Measurements from ENCODE around the gene CARD14.

Gene CARD14

DNA sequence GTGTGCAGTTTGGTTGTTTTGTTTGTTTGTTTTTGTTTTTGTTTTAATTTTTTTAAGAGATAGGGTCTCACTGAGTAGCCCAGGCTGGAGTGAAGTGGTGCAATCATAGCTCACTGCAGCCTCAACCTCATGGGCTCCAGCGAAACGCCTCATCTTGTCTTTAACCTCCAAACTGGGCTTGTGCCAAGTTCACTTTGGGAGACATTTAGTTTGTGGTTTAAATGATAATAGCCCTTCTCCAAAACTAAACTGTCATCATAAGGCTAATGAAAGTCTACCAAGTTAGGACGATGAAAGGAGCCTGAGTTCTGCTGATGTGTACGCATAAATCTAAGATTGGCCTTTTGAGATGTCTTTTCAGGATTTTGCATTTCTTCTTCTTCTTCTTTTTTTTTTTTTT lies 6.5 kb upstream of the CARD14 start:
- DNase-seq (ENCODE audit: low read depth), result no peak
- H3K4me3 ChIP-seq (ENCODE audit: low read depth, low read length), result no peak overlapping the region
- TF ChIP-seq, protein P1, sequence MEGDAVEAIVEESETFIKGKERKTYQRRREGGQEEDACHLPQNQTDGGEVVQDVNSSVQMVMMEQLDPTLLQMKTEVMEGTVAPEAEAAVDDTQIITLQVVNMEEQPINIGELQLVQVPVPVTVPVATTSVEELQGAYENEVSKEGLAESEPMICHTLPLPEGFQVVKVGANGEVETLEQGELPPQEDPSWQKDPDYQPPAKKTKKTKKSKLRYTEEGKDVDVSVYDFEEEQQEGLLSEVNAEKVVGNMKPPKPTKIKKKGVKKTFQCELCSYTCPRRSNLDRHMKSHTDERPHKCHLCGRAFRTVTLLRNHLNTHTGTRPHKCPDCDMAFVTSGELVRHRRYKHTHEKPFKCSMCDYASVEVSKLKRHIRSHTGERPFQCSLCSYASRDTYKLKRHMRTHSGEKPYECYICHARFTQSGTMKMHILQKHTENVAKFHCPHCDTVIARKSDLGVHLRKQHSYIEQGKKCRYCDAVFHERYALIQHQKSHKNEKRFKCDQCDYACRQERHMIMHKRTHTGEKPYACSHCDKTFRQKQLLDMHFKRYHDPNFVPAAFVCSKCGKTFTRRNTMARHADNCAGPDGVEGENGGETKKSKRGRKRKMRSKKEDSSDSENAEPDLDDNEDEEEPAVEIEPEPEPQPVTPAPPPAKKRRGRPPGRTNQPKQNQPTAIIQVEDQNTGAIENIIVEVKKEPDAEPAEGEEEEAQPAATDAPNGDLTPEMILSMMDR (IDR thresholded peaks at IDR 0.05; ENCODE audit: low read depth, low read length, missing control alignments), result no peak

DNA sequence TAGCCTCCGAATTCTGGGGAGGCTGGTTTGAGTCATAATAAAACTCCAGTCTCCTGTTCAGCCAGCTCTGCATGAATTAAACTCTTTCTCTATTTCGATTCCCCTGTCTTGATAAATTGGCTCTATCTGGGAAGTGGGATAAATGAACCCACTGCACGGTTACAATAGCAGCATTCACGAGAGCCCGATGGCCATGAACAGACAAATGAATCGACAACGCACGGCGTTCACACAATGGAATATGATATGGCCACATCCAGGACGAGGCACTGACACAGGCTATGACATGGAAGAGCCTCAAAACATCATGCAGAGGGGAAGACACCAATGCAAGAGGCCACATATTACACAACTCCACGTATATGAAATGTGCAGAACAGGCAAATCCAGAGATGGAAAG lies 5.6 kb upstream of the CARD14 start:
- no peak overlapping the region for H3K4me3 ChIP-seq (ENCODE audit: low read depth, low read length)
- TF ChIP-seq, protein P1 (IDR thresholded peaks at IDR 0.05; ENCODE audit: low read depth, low read length, missing control alignments), result no peak
- no peak for DNase-seq (ENCODE audit: low read depth)

DNA sequence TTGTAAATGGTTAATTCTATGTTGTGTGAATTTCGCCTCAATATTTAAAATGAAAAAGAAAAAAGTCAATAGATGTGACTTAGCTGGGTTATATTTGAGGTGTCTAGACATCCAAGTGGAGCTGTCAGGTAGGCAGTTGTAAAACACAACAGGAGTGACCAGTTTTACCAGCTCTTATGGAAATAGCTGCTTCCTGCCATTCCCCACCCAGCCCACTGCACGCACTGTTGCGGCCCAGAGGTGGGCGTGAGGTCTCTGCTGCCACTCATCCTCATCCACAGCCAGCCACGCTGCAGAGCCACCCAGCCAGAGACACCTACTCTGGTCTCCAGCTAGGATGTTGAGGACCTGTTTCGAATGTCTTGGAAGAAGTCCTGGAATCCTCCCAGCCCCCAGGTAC lies 3.4 kb upstream of the CARD14 start:
- DNase-seq (ENCODE audit: low read depth), result no peak
- no peak overlapping the region for H3K4me3 ChIP-seq (ENCODE audit: low read depth, low read length)
- TF ChIP-seq, protein P1 (IDR thresholded peaks at IDR 0.05; ENCODE audit: low read depth, low read length, missing control alignments), result no peak

DNA sequence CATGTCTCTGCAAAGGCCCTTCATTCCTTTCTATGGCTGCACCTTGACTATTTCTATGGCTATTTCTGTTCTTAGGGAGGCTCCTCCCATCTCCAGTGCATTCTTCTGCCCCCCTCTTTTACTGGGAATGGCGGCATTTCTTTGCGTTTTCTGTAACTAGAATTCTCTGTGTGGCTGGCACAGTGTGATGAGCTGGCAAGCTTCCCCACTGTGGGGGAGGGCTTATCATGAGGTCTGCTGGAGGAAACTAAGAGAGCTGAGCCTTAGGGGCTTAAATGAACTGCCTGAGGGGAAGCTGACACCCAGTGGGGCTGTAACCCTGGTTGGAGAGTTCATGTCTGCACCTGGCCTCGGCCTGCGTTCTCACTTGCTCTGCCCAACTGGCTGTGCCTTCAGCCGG lies 1.5 kb upstream of the CARD14 start:
- TF ChIP-seq, protein P1 (IDR thresholded peaks at IDR 0.05; ENCODE audit: low read depth, low read length, missing control alignments), result no peak
- DNase-seq (ENCODE audit: low read depth), result no peak
- H3K4me3 ChIP-seq (ENCODE audit: low read depth, low read length), result no peak overlapping the region

DNA sequence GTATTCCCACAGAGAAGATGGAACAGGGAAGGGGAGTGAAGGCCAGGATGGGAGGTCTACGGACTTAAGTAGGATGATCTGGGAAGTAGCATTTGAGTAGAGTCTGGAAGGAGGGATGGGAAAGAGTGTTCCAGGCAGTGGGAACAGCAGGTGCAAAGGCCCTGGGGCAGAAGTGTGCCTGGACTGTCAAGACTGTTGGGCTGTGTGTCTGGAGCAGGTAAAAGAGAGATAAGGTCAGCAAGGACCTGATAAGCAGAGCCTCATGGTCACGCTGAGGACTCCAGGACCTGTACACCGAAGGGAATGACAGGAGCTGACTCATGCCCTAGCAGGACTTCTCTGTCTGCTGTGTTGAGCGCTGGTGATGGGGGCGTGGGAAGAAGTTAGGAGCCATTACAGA lies 723 bp upstream of the CARD14 start:
- TF ChIP-seq, protein P1 (IDR thresholded peaks at IDR 0.05; ENCODE audit: low read depth, low read length, missing control alignments), result no peak
- H3K4me3 ChIP-seq (ENCODE audit: low read depth, low read length), result no peak overlapping the region
- DNase-seq (ENCODE audit: low read depth), result no peak

DNA sequence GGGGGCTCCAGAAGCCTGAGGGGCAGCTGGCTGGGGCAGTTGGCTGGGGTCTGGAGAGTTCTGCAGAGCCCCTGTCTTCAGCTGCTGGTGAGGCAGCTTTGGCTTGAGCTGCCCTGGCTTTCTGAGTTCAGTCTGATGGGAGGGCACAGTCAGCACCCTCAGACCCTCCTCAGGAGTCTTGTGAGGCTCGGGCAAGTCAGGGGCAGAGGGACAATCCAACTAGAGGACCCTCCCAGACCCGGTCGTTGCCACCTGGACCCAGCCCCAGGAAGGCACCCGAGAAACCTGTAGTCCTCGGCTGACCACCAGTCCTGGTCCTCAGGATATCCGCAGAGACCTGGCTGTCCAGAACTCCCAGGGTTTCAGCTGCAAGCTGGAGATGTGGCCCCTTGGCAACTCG lies 1.9 kb downstream of the CARD14 start:
- no peak overlapping the region for H3K4me3 ChIP-seq (ENCODE audit: low read depth, low read length)
- TF ChIP-seq, protein P1 (IDR thresholded peaks at IDR 0.05; ENCODE audit: low read depth, low read length, missing control alignments), result no peak
- DNase-seq (ENCODE audit: low read depth), result no peak

DNA sequence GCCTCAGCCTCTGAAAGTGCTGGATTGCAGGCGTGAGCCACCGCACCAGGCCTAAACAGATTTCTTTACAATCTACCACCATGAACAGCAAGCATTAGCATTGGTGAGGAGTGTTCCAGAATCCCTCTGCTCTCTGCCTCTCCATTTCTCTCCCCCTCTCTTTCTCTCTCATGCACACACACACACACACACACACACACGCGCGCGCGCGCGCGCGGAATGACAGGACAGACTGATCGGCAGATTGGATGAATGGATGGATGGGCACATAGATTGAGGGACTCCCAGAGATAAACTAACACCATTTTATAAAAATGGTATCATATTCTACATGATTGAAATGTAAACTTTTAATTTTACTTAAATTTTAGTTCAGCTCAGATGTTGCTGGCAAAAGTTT lies 3.3 kb downstream of the CARD14 start:
- TF ChIP-seq, protein P1 (IDR thresholded peaks at IDR 0.05; ENCODE audit: low read depth, low read length, missing control alignments), result no peak
- no peak for DNase-seq (ENCODE audit: low read depth)
- H3K4me3 ChIP-seq (ENCODE audit: low read depth, low read length), result no peak overlapping the region

Measured in GM12864 (cell line).